HepG2 (cell line): ENCODE data around the gene ASXL1. TPM values are rescaled to one million over a fixed set of nuclear protein-coding genes. Genes with fewer than 3 reads are reported as not detected.
A peak's percentile ranks its signal among the peaks of the same experiment; 100 is the strongest.

Experiments used
- ATAD3A ChIP-seq: sonication (generic); formaldehyde crosslinking; IDR thresholded peaks from 2 replicates; pipeline ENCODE4 v1.4.0; 2020; ENCODE audit warnings: missing genetic modification reagents
- BCL6 ChIP-seq: IDR thresholded peaks from 2 replicates; pipeline ENCODE4 v1.6.1; 2016; ENCODE audit warnings: missing genetic modification reagents, missing compliant biosample characterization
- DZIP1 ChIP-seq: sonication (generic); formaldehyde crosslinking; IDR thresholded peaks from 2 replicates; pipeline ENCODE4 v1.5.0; 2020; ENCODE audit warnings: mild to moderate bottlenecking, missing genetic modification reagents
- FOXP1 ChIP-seq, 2 experiments: fragments of 450-650 bp in 1 of 2; IDR thresholded peaks; 2 replicates each; pipeline ENCODE4 v1.6.1; 2017 to 2018; ENCODE audit warnings: antibody characterized with exemption in 1 of 2
- HINFP ChIP-seq: sonication (generic); formaldehyde crosslinking; IDR thresholded peaks from 2 replicates; pipeline ENCODE4 v1.4.0; 2020; ENCODE audit warnings: low read depth, mild to moderate bottlenecking, missing genetic modification reagents
- JUN ChIP-seq: sonication (generic); formaldehyde crosslinking; IDR thresholded peaks from 2 replicates; pipeline ENCODE4 v1.4.0; 2020; ENCODE audit warnings: mild to moderate bottlenecking, missing genetic modification reagents
- JUNB ChIP-seq: sonication (generic); formaldehyde crosslinking; IDR thresholded peaks from 2 replicates; pipeline ENCODE4 v1.8.0; 2022; ENCODE audit warnings: missing genetic modification reagents, mild to moderate bottlenecking, borderline replicate concordance
- KDM1A ChIP-seq: IDR thresholded peaks from 2 replicates; pipeline ENCODE4 v1.6.1; 2016; ENCODE audit warnings: missing compliant biosample characterization
- LBX2 ChIP-seq: sonication (generic); formaldehyde crosslinking; IDR thresholded peaks from 2 replicates; pipeline ENCODE4 v1.5.0; 2020; ENCODE audit warnings: missing genetic modification reagents, mild to moderate bottlenecking, borderline replicate concordance
- MTA1 ChIP-seq: sonication (generic); formaldehyde crosslinking; IDR thresholded peaks from 2 replicates; pipeline ENCODE4 v1.4.0; 2020; ENCODE audit warnings: missing genetic modification reagents, mild to moderate bottlenecking, borderline replicate concordance
- NFKB2 ChIP-seq: sonication (generic); formaldehyde crosslinking; IDR thresholded peaks from 2 replicates; pipeline ENCODE4 v1.4.0; 2020; ENCODE audit warnings: missing genetic modification reagents, borderline replicate concordance
- NFKBIZ ChIP-seq: IDR thresholded peaks from 2 replicates; pipeline ENCODE4 v1.6.1; 2018; ENCODE audit warnings: missing genetic modification reagents, missing compliant biosample characterization
- SOX5 ChIP-seq: IDR thresholded peaks from 2 replicates; pipeline ENCODE4 v1.6.1; 2016; ENCODE audit warnings: borderline replicate concordance
- SOX6 ChIP-seq, 2 experiments: fragments of 450-650 bp in 1 of 2; sonication (generic) in 1 of 2; formaldehyde crosslinking in 1 of 2; IDR thresholded peaks; 2 replicates each; pipeline versions ENCODE4 v1.4.0 to v1.6.1; 2017 to 2020; ENCODE audit warnings: antibody characterized with exemption in 1 of 2, mild to moderate bottlenecking in 1 of 2, missing genetic modification reagents in 1 of 2
- TEF ChIP-seq: sonication (generic); formaldehyde crosslinking; IDR thresholded peaks from 2 replicates; pipeline ENCODE4 v1.5.0; 2020; ENCODE audit warnings: missing genetic modification reagents
- ZNF18 ChIP-seq: sonication (generic); formaldehyde crosslinking; IDR thresholded peaks from 2 replicates; pipeline ENCODE4 v1.8.0; 2022; ENCODE audit warnings: mild to moderate bottlenecking, missing genetic modification reagents; ENCODE audit not compliant: insufficient replicate concordance
- ZNF180 ChIP-seq: sonication (generic); formaldehyde crosslinking; IDR thresholded peaks from 2 replicates; pipeline ENCODE4 v1.4.0; 2020; ENCODE audit warnings: low read depth, missing genetic modification reagents, borderline replicate concordance
- ZNF317 ChIP-seq: sonication (generic); formaldehyde crosslinking; IDR thresholded peaks from 2 replicates; pipeline ENCODE4 v1.5.0; 2020; ENCODE audit warnings: mild to moderate bottlenecking, missing genetic modification reagents
- ZNF430 ChIP-seq: sonication (generic); formaldehyde crosslinking; IDR thresholded peaks from 2 replicates; pipeline ENCODE4 v1.9.0; 2021; ENCODE audit warnings: mild to moderate bottlenecking, missing genetic modification reagents
- ZNF772 ChIP-seq: sonication (generic); formaldehyde crosslinking; IDR thresholded peaks from 2 replicates; pipeline ENCODE4 v1.5.0; 2020; ENCODE audit warnings: mild to moderate bottlenecking, missing genetic modification reagents
- ZNF850 ChIP-seq: sonication (generic); formaldehyde crosslinking; conservative IDR thresholded peaks from 2 replicates; pipeline ENCODE4 v1.9.0; 2021; ENCODE audit warnings: mild to moderate bottlenecking, missing genetic modification reagents
- polyA plus RNA-seq, 8 experiments: library from polyadenylated mRNA; depleted of rRNA in 3 of 8; stranded (reverse) in 7 of 8; unstranded in 1 of 8; fragments of >200 nt; fragmentation: Illumina TruSeq in 4 of 8; extraction: Trizol in 4 of 8; gene quantifications; 2 replicates each; pipeline versions ENCODE4 v1.2.1 to v1.2.3, GENCODE V29; 2011 to 2016; ENCODE audit warnings: low read depth in 4 of 8, missing spikeins in 1 of 8, mixed read lengths in 1 of 8; ENCODE audit not compliant: insufficient read depth in 1 of 8
- total RNA-seq, 5 experiments: library from RNA; depleted of rRNA; stranded (reverse); fragments of >200 nt; fragmentation: Illumina TruSeq; extraction: Trizol; gene quantifications; 2 replicates each; pipeline ENCODE4 v1.2.3, GENCODE V29; 2016; ENCODE audit warnings: low read depth in 1 of 5

The ASXL1 gene
- total and polyA plus RNA-seq, 2 of the 13 experiments (the other 11 are each of a cell fraction or from before 2014, with no cell fraction given): 62.1 to 74.8 TPM

- TF ChIP-seq ZNF18 (CRISPR knock-in tag) (peak; percentile 30), DZIP1 (CRISPR knock-in tag) (no peak; the same call in 1 of the 2 replicates), BCL6 (CRISPR knock-in tag) (no peak), FOXP1 (IDR thresholded peaks at IDR 0.05) (no peak), FOXP1 (CRISPR knock-in tag; IDR thresholded peaks at IDR 0.05) (no peak), ATAD3A (CRISPR knock-in tag) (0 out of 2 replicates have a peak, but pooled peaks have one; percentile 10), NFKBIZ (0 out of 2 replicates have a peak, but pooled peaks have one; percentile 41), SOX6 (IDR thresholded peaks at IDR 0.05) (no peak), SOX6 (CRISPR knock-in tag; IDR thresholded peaks at IDR 0.05) (no peak), NFKB2 (CRISPR knock-in tag) (no peak), TEF (no peak), ZNF772 (peak; percentile 63; the same call in 1 of the 2 replicates), JUNB (CRISPR knock-in tag) (no peak), ZNF180 (CRISPR knock-in tag) (no peak), JUN (CRISPR knock-in tag) (no peak), MTA1 (CRISPR knock-in tag) (no peak), ZNF850 (CRISPR knock-in tag) (peak; percentile 26; the same call in 1 of the 2 replicates), ZNF317 (CRISPR knock-in tag) (0 out of 2 replicates have a peak, but pooled peaks have one; percentile 48), HINFP (CRISPR knock-in tag) (peak; percentile 33; the same call in 1 of the 2 replicates), KDM1A (CRISPR knock-in tag) (no peak), SOX5 (peak; percentile 22; the same call in 1 of the 2 replicates), LBX2 (no peak; the same call in 1 of the 2 replicates), ZNF430 (no peak)
Measured at GRCh38 chr20:32482442-32483261, 124.5 kb downstream of the ASXL1 start (continued).
